Keratinocyte (primary cell): Measurements from ENCODE around the gene TRAF3.

Source experiments
- CTCF ChIP-seq, 3 experiments: IDR thresholded peaks in 1 of 3; conservative IDR thresholded peaks in 1 of 3; optimal IDR thresholded peaks in 1 of 3; 2 replicates in 2 of 3; 3 replicates in 1 of 3; pipeline versions ENCODE3 to v1.5.1; 2011; ENCODE audit warnings: low read length in 3 of 3, mild to moderate bottlenecking in 3 of 3, moderate library complexity in 2 of 3, control low read depth in 1 of 3, inconsistent platforms in 1 of 3; ENCODE audit not compliant: insufficient read depth in 2 of 3; ENCODE audit errors: extremely low read depth in 1 of 3
- EZH2 ChIP-seq: IDR thresholded peaks from one replicate; pipeline ENCODE4 v1.6.1; 2012; ENCODE audit warnings: inconsistent platforms, mild to moderate bottlenecking, low read length, moderate library complexity

- TF ChIP-seq CTCF (optimal IDR thresholded peaks at IDR 0.05 in 1 of 3, IDR thresholded peaks at IDR 0.05 in 1 of 3, conservative IDR thresholded peaks at IDR 0.05 in 1 of 3; ENCODE audit: extremely low read depth in 1 of 3, insufficient read depth in 2 of 3, low read length in 3 of 3) (no peak), EZH2 (no peak)
Observed at GRCh38 chr14:102817318-102817717, 40.1 kb downstream of the TRAF3 start.
